AG09309 (cell line): ENCODE results near the gene ATP1B3.
A peak's percentile ranks its signal among the peaks of the same experiment; 100 is the strongest.

Experiments used
- DNase-seq: peaks from one replicate; pipeline ENCODE4 v3.0.0-alpha.2; 2010; ENCODE audit warnings: low read depth
- H3K4me3 ChIP-seq: 2 replicates; pipeline ENCODE4 v1.5.1; 2011; ENCODE audit warnings: mild to moderate bottlenecking, low read depth, low read length, moderate library complexity; ENCODE audit not compliant: control insufficient read depth
- TF ChIP-seq, protein P1 (sequence below): IDR thresholded peaks from 2 replicates; pipeline ENCODE4 v1.5.1; 2011; ENCODE audit warnings: mild to moderate bottlenecking, low read depth, low read length, inconsistent platforms; ENCODE audit not compliant: insufficient read depth, control insufficient read depth; ENCODE audit errors: missing control alignments

ATP1B3 gene

DNA sequence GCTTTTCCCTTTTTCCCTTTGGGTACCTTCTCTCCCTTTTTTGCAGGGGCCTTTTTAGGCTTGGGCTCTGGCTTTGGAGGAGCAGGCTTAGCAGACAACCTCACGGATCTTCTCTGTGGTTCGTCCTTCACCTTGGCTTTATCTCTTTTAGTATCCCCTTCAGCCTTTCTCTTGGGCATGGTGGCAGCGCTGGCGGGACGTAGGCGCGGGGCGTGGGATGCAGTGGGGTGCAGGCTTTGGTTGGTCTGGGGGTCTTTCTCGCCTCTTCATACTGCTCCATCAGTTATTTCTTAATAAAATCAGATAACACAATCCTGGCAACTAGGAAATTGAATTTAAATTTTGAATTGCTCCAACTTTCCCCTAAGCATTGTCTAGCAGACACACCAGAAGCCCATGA lies 11.3 kb upstream of the ATP1B3 start:
- DNase-seq: no peak
- no peak overlapping the region for H3K4me3 ChIP-seq
- TF ChIP-seq, protein P1, sequence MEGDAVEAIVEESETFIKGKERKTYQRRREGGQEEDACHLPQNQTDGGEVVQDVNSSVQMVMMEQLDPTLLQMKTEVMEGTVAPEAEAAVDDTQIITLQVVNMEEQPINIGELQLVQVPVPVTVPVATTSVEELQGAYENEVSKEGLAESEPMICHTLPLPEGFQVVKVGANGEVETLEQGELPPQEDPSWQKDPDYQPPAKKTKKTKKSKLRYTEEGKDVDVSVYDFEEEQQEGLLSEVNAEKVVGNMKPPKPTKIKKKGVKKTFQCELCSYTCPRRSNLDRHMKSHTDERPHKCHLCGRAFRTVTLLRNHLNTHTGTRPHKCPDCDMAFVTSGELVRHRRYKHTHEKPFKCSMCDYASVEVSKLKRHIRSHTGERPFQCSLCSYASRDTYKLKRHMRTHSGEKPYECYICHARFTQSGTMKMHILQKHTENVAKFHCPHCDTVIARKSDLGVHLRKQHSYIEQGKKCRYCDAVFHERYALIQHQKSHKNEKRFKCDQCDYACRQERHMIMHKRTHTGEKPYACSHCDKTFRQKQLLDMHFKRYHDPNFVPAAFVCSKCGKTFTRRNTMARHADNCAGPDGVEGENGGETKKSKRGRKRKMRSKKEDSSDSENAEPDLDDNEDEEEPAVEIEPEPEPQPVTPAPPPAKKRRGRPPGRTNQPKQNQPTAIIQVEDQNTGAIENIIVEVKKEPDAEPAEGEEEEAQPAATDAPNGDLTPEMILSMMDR: no peak

DNA sequence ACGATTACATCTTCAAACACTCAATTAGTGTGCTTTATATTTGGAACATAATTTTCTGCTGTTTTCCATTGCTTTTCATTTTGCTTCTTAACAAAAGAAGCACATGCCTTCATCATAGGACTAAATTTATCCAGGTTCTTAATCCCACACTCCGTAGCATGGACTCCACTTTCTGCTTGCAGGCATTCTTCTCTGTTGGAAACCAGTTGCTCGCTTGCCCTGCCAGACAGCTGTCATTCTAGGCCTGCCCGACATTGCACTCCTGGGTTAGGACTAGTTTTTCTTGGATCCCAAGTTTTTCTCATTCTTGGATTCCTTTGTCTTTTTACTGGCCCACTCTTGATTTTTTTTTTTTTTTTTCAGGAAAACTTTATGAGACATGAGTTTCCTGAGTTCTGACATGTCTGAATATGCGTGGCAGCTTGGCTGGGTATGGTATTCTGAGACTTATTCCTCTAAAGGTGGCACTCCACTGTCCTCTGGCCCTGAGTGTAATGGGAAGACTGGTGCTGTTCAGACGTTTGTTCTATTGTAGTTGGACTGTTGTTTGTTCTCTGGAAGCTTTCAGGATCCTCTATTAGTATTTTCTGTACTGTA lies 6.3 kb upstream of the ATP1B3 start:
- TF ChIP-seq, protein P1: no peak
- no peak overlapping the region for H3K4me3 ChIP-seq
- no peak for DNase-seq

DNA sequence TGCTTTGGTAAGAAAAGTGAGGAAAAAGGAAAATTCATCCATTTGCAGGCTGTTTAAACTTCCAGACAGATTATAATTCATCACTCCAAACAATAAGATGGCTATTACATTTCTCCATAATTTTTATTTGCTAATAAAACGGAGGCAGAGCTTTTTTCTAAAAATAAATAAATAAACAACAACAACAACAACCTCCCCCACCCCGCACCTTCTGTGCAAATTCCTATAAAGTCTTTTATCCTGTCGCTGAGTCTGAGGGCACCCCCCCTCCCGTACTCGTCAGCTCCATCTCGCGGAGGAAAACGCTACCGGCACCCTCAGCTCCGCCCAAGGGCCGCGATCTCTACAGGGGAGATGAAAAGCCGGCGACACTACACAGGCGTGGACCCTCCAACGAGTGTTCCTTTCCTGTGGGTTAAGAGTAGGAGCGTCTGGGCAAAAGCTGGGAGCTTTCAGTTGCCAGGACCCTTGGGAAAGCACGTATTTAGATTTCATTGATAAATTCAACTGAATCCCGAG lies 1.0 kb upstream of the ATP1B3 start:
- H3K4me3 ChIP-seq: peak overlapping the region; percentile 62
- TF ChIP-seq, protein P1: peak; percentile 94
- no peak for DNase-seq

DNA sequence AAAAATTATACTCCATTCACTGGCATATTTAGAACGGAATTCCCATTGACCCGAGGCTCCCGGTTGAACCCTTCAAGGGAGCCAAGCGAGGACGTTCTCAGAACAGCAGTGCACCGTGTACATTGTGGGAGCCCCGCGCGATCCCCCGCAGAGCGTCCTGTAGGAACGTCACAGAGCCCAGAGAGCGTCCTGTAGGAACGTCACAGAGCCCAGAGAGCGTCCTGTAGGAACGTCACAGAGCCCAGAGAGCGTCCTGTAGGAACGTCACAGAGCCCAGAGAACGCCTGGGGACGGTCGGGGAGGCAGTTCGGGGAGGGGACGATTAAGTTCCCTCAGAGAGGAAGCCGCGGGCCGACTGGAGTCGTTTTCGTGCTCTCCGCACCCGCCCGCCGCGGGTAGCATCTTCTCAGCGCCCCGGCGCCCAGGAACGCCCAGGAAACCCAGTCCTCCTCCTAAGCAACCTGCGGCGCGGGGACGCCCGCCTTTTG lies 506 bp upstream of the ATP1B3 start:
- TF ChIP-seq, protein P1: no peak
- H3K4me3 ChIP-seq: peak overlapping the region; percentile 62
- no peak for DNase-seq

DNA sequence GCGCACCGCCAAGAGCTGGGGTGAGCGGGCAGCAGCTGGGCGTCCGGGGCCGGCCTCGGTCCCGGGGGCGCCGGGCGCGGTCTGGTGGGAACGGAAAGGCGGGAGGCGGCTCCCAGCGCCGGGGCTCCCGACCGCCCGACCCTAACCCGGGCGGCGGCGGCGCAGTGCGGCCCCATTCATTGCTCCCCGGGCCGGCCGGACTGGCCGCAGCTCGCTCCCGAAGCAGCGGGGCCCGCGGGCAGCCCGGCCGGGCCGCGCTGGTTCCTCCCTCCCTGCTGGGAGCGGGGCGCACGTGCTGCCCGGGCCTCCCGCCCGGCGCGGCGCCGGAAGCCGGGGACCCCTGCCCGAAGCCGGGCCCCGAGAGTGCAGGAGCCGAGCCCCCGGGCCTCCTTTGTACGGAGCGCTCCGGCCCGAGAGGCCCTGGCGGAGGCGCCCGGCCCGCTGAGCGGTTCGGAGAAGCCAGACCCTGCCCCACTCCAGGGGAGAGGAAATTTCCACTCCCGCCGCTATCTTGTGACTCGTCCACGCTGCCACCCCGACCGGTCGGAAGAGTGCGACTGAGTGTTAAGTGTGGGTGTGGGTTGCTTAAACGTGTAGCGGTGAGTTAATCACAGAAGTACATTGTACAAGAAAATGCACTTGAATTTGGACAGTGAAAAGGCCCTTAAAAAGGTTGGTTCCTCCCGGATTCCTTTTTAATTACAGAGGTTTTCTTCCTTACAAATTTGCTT lies 613 bp downstream of the ATP1B3 start:
- no peak for DNase-seq
- peak overlapping the region; percentile 62 for H3K4me3 ChIP-seq
- TF ChIP-seq, protein P1: no peak

DNA sequence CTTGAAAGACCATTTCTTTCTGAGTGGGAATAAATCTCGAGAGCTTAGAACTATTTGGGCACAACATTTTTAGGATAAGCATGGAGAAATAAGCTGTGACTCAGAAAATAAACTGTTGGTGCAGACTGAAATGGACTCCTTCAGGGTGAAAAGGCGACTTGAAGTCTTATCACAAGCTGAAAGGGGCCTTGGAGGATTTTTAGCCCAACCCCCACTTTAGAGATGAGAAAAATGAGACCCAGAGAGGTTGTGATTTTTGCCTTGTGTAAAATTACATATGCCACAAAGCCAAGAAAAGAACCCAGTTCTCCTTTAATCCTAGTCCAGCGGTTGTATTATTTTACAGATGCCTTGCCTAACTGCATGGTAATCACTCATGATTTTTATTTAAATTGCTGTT lies 1.5 kb downstream of the ATP1B3 start:
- H3K4me3 ChIP-seq: peak overlapping the region; percentile 62
- DNase-seq: no peak
- TF ChIP-seq, protein P1: no peak
